Activated CD8-positive, alpha-beta memory T cell treated with anti-CD3 and anti-CD28 coated beads, Interleukin-2, amount 50 U/mL, for 1 hour (primary cell): Measurements from ENCODE around the gene SH3D19.

ENCODE experiments used
- DNase-seq: peaks from one replicate; pipeline ENCODE4 v3.0.0-alpha.2; 2020; ENCODE audit errors: extremely low read depth

The SH3D19 gene

DNA sequence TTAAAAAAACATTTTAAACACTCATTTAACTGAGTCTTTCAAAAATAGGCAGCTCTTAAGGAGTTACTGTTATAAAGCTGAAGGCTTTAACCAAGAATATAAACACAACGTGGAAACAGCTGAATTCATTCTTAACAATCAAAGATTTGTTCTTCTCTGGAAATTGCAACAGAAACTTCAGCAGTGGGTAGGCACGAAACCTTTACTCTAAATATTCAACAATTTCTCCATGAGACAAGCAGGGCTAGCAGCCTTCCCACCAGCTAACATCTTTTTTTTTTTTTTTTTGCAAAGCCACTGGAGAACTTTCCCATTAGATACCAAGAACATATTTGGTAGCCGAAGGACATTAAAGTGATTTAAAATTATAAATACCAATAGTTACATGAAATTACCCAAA lies 126.7 kb downstream of the SH3D19 start:
- no peak for DNase-seq

DNA sequence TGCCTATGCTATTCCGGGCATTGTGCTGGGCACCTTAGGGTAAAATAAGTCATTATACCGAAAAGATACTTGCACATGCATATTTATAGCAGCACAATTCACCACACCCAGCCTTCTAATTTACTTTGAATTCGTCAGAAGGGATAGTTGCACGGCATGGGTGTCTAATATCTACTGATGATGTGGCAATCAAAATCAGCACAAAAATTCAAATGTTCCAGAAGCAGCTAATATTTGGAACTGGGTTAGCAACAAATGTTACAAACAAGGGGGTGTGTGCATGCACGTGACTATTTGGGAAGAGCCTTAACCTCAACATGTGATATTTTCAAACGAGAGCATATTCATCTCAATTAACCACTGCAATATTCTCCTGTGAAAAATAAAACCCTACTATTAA lies 128.2 kb downstream of the SH3D19 start:
- no peak for DNase-seq

DNA sequence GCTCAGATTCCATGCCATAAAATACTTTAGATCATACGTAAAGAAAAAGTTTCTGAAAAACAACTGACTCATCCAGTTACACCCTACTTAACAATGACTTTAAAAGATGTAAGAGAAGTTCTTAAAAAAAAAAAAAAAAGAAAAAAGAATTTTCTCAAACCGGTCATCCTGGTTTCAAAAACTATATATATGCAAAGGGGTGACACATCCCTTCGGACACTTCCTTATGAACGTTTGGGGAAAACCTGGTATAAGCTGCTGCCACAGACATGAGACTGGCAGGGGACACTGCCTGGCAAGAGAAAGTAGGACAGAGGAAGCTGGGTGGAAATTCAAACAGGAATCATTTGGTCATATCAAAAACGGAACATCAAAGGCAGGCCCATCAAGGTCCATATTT lies 129.6 kb downstream of the SH3D19 start:
- DNase-seq: no peak

DNA sequence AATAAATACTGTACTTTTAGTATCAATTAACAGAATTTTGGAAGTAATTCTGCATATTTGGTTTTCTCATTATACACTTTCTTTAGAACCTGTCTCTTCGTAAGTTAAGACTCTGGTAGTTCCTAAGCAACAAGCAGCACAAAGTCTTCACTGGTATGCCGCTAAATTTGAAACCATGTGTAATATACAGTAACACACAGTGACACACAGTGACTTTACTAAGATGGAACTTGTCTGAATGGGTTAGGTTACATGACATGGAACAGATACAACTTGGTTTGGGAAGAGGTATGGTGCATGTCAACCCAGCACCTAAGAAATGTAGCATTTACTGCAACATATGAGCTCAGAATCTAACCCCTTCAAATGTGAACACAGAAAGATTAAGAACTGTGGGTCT lies 132.0 kb downstream of the SH3D19 start:
- DNase-seq: no peak

DNA sequence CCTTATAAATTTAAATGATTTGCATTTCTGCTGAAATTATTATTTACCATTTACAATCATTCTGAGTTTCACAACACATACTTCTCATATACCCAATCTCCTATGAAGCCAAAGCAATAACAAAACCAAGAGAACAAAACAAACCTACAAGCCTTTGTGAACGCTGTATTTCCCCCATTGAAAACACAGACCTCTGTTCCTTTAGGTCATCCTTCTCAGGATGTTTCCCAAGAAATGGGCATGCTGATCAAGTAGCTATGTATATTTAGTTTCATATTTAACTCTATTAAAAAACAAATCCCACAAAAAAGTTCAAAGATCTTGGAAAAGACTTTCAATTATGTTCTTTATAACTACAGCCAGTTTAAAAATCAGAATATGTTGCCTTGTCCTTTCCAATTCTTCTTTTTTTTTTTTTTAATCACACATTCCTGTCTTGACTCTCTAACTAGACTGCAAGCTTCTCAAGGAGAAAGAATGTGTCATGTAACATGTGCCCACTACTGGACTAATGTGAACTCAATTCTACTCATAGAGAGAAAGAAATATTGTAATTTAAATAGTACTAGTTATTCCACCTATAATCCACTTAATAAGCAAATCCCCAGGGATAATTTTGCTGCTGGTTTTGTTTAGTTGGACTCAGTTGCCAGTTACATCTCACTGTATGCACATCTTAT lies 132.7 kb downstream of the SH3D19 start:
- DNase-seq: no peak

DNA sequence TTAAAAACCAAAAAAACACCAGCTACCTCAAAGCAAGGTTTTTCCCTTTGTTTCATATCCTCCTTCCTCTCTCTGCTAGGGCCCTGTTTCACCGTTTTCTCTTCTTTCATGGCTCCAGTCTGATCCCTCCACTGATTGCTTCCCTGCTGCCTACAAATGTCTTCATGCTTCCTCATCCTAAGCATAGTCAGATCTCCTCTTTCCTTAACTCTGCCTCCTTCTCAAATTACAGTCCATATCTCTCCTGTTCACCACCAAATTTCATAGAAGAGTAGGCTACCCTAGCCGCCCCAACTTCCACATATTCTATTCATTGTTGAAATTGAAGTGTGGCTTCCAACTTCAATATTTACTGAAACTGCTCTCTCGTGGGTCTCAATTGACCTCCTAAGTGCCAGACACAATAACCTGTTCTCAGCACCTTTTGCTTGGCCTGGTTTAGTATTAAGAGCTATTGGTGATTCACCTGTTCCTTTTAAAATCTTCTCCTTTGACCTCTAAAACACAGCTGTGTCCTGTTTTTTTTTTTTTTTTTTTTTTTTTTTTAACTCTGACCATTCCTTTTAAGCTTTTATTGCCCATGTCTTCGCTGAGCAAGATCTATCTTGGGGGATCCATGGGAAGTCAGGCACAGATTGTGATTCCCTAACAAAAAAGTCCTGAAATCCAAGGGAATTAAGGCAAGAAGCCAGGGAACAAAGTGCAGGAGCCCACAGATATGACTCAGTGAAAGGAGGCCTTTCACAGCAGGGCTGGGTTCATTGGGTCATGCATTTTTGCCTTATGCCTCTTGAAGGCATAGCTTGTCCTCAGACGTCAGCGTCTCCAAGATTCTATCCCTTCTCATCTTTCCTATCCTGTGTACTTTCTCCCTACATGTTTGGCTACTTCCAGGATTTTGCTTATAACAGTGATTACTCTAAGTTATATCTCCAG lies 140.6 kb downstream of the SH3D19 start:
- DNase-seq: no peak

DNA sequence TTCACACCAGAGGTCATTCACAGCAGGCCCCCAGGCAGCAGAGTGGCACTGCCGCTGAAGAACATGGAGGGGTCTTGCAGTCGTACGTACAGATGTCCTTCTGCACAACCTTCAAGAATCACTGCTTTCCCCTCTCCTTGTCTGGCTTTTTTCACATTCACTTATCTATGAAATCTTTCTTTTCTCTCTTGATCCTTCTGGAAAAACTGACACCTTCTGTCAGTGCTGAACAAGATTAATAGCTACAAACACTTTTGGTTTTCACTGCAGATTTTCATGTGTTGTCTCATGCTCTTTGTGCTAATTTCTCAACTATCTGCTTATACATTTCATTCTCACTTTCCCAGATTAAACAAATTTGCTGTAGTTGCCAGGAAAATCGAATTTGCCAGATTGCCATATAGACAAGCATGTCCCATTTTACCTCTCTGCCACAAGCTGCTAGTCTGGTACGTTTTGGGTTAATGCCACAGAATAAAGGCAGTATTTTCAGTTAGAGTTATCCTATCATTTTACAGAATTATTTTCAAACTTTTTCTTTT lies 142.9 kb downstream of the SH3D19 start:
- no peak for DNase-seq

DNA sequence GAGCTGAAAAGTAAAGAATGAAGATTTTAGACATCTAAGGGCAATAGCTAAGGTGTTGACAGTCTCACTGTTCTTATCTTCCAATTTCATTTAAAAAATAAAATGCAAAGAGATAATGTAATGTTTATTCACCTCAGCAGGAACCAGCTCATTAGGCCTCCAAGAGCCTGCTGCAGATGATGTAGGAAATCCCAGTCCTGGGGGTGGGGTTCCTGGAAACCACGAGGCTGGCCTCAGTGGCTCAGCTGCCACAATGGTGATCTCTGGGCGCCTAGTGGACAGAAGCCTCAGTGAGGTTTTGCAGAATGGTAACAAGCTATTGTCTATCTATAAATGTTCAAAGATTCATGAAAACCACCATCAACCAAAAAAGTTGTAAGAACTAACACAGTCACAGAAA lies 148.7 kb downstream of the SH3D19 start:
- DNase-seq: no peak

DNA sequence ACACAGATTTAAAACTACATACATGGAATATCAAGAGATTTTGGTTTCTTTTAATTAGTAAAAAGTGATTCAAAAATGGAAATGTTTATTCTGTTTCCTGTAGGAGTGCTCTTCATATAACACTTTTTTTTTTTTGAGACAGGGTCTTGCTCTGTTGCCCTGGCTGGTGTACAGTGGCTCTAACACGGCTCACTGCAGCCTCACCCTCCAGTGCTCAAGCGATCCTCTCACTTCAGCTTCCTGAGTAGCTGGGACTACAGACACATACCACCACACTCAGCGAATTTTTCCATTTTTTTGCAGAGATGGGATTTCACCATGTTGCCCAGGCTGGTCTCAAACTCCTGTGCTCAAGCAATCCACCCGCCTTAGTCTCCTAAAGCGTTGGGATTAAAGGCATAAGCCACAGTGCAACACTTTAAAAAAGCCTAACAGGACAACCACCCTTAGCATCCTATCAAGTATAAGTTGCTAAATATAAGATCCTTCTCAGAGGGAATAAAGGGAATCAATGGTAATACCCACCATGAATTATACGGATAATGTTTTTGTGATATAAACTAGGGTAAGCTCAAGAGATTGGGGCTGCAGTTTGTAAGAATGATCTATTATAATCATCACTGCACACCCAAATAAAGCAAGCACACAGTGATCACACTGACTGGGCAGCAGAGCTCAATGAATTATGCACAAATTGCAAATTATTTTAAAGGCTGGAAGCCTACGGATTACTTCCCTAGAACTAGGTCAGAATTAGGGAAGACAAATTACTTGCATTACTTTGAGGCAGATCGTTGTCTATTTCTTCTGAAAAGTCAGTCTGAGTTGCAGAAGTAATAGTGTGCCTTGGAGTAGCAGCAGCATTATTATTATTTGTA lies 149.4 kb downstream of the SH3D19 start:
- no peak for DNase-seq

DNA sequence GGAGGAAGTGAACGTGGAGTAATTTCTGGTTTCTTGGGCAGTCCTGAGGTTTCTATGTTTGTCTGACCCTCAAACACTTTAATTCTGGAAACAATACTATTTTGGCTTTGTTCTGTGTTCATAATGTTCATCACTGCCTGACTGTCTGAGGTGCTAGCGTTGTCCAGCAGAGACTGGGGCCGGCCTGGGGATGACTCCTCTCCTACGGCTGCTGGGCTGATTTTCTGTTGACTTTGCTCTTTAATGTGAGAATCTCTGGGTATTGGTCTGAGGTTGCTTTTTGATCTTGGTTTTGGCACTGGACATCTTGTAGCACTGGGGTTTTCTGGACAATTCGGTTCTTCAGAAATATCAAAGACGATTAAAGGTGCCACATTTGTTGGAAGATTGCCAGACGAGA lies 150.2 kb downstream of the SH3D19 start:
- DNase-seq: no peak

DNA sequence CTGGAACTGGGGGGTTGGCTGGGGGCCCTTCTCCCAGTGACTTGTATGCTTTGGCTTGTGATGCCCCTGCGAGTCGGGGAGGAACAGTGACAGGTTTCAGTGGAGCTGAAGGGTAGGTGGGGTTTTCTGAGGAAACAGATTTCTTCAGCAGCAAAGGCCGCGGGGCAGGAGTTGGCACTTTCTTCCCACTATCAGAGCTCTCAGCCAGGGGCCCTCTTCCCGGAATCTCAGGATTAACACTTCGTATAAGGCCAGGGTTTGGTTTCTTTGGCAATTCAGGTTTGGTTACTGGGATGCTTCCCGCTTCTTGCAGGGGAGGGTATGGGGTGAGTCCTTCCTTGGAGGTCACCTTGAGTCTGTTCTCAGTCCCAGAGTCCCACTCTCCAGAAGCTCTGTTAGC lies 150.6 kb downstream of the SH3D19 start:
- no peak for DNase-seq

DNA sequence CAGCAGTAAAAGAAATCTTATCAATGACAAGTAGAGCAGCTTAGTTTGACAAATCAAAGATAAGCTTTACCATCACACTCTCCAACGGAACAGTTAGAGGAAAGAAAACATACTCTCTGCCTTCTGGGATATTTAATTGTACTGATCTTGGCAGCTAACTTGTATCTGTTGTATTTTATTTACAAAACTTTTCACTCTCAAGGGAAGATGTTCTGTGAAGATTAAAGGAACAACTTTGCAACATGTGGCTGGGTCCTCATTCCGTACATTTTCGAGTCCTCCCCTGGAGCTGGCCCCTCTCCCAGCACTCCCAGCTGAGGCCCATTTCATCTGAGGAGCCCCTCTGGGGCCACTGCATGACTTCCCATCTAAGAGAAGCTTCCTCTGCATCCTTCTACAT lies 151.5 kb downstream of the SH3D19 start:
- DNase-seq: no peak

DNA sequence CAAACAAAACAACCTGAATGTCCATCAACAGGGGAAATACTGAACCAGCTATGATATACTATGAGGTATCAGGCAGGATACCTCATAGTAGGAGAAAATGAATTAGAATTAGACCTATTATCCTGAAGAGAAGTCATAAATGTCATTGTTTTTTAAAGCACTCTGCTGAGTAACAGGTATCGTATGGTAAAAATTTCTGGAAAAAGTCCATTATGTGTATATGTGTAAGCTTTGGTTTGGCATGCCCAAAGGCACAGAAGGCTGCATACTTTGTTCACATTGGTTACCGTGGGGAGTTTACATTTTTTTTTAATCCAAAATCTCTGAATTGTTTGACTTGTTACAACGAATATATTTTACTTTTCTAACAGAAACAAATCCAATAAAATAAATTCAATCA lies 155.5 kb downstream of the SH3D19 start:
- no peak for DNase-seq

DNA sequence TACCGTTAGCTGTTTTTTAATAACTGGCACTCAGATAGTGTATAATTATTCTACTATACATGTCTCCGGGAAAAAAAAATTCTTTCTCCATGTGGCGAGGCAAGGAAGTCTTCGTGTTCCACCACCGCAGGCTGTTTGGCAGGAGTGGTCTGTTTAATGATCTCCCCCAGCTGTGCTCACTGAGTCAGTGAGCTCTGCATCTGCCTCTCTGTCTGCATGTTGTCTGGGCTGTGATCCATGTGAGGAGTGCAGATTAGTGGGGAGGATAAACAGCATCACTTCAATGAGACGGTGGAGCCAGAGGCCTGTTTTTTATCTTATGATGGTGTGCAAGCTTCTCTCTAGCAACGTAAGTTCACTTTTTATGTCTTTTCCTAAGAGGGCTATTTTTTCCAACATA lies 156.2 kb downstream of the SH3D19 start:
- DNase-seq: no peak

DNA sequence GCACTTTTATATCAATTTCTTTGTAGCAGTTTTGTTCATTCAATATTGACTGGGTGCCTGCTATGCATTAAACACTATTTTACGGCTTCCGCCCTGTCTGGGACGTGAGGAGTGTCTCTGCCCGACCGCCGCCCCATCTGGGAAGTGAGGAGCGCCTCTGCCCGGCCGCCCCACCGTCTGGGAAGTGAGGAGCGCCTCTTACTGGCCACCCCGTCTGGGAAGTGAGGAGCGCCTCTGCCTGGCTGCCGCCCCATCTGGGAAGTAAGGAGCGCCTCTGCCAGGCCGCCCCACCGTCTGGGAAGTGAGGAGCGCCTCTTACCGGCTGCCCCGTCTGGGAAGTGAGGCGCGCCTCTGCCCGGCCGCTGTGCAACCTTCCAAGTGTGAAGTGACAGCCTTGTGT lies 157.8 kb downstream of the SH3D19 start:
- no peak for DNase-seq

DNA sequence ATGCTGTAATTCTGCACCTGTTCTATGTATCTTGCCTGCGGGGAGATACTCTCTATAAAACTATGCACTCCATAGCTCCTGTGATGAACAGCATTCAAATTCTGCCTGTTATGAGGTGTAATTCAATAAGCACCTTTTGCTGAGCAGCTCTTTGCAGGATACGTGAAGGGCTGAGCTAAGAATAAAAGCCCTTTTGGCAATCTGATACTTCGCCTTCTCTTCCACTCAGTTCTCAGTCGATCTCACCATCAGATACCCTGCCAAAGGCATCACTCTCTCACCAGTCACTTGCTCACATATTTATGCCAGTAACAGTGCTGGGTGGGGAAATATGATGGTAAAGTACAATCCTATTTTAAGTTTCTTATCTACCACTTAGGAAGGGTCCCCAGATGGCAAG lies 158.8 kb downstream of the SH3D19 start:
- no peak for DNase-seq

DNA sequence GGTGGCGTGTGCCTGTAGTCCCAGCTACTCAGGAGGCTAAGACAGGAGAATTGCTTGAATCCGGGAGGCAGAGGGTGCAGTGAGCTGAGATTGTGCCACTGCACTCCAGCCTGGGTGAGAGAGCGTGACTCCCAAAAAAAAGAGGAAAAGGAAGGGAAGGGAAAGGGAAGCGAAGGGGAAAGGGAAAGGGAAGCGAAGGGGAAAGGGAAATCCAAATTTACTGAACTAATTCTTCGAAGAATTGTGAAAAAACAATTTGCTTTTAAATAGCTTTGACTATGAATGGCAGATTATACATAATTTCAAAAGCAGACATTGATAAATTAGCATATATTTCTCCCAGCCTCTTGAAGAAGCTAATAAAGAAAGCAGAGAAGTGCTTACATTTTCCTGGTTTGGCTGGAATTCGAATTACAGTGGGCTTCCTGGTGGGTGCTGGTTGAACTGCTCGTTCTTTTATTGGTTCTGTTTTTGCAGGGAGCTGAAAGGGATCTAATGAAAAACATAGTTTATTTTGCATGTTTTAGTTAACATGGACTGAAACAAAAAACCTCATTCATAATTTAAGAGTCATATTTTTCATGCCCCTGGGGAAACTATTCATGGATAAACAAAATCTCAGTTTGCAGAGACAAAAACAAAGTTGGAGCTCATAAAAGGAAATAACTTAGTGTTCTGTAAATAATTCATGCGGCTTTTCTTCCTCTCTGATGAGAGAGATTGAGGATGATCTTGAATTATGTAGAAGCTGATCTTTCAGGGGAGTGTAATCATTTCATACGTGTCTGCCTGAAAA lies 160.0 kb downstream of the SH3D19 start:
- DNase-seq: no peak

DNA sequence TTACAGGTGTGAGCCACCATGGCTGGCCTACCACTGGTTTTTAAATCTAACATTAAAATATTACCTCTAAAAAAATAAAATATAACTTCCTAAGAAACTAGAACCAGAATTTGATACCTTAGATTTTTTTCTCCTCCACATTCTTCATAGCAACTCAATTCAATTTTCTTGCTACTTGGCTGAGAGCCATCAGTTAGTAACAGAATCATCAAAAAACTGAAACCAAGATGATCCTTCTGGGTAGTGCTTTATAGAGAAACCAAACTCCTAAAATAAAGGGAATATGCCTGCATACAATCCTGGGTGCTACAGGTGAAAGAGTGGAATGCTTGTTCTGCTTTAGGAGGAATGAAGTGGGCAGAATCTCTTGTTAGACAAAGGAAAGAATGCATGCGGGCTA lies 161.6 kb downstream of the SH3D19 start:
- no peak for DNase-seq

DNA sequence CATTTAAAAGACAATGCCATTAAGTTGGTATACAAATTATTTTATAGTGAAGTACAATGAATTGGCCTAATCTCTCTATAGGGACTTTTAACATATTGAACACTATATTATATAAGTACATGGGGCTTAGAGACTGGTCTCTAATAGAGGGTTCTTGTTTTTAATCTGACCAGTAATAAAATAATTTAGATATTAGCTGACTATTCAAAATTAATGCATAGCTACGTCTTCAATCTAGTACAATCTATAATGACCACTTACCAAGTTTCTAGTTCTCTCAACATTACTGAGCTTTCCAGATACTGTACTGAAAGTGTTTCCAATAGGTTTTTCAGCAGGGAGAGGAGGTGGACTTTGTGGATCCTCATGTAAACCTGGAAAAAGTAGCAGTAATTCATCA lies 166.4 kb downstream of the SH3D19 start:
- no peak for DNase-seq

DNA sequence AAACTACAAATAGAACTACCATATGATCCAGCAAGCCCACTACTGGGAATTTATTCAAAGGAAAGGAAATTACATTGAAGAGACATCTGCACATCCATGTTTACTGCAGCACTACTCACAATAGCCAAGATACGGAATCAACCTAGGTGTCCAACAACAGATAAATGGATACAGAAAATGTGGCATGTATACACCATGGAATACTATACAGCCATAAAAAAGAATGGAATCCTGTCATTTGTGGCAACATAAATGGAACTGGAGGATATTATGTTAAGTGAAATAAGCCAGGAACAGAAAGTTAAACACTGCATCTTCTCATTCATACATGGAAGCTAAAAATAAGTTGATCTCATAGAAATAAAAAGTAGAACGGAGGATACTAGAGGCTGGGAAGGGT lies 167.9 kb downstream of the SH3D19 start:
- DNase-seq: no peak

DNA sequence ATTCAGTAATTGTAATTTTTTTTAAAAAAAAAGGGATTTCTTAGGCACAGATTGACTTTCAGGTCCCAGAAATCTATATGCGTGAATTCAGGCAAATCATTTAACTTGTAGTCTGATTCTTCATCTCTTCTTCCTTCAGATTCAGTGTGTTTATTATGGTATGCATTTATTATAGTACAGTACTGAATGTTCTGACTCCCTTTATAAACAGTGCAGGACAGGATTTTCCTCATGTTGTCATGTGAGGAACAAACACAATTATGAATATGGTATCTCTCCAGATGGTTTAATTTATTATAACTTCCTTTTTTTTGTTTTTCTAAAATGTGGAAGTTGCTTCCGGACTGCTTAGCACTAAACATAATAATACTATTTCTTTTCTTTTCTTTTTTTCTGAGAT lies 171.8 kb downstream of the SH3D19 start:
- no peak for DNase-seq
